GM08714 (cell line): ENCODE data around the gene LATS2.
A peak's percentile ranks its signal among the peaks of the same experiment; 100 is the strongest.
"Not testable (repeated sequence)": the region's sequence is repeated elsewhere in the genome, so short reads cannot be mapped to it uniquely, and the experiment has no call there.

Source experiments
- H3K4me3 ChIP-seq: fragments of 200-500 bp; sonication (Bioruptor generic); 2 replicates; pipeline ENCODE4 v1.5.1; 2014; ENCODE audit warnings: mild to moderate bottlenecking, low read length, inconsistent platforms
- ZNF274 ChIP-seq: IDR thresholded peaks from 2 replicates; pipeline ENCODE4 v1.6.1; 2012; ENCODE audit warnings: mild to moderate bottlenecking, low read depth, low read length

Gene LATS2

DNA sequence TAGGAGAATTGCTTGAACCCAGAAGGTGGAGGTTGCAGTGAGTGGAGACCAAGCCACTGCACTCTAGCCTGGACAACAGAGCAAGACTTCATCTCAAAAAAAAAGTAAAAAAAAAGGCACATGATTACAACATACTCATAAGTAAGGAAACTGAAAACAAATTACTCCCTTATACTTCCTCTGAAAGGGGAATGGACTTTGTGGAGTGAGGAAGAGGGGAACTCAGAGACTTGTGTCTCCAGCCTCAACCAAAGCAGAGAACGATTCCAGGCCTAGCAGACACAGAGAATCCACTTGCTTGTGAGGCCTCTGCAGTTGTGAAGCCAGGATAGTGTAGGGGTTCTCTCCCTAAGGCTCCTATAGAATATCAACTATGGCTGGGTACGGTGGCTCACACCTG lies 4.3 kb upstream of the LATS2 start:
- TF ChIP-seq ZNF274: no peak
- H3K4me3 ChIP-seq: no peak overlapping the region

DNA sequence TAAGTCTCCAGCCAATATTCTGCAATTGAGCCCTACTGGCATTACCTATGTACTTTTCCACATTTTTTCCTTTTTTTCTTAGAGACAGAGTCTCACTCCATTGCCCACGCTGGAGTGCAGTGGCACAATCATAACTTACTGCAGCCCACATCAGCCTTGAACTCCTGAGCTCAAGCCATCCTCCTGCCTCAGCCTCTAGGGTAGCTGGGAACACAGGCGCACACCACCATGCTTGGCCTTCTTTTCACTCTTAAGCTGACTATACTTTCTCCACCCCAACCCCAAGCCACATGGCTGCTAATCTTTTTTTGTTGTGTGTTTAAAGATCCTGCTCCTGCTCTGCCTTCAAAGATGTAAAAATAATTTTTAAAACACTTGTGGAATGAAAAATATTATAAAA lies 1.6 kb upstream of the LATS2 start:
- TF ChIP-seq ZNF274: no peak
- no peak overlapping the region for H3K4me3 ChIP-seq

DNA sequence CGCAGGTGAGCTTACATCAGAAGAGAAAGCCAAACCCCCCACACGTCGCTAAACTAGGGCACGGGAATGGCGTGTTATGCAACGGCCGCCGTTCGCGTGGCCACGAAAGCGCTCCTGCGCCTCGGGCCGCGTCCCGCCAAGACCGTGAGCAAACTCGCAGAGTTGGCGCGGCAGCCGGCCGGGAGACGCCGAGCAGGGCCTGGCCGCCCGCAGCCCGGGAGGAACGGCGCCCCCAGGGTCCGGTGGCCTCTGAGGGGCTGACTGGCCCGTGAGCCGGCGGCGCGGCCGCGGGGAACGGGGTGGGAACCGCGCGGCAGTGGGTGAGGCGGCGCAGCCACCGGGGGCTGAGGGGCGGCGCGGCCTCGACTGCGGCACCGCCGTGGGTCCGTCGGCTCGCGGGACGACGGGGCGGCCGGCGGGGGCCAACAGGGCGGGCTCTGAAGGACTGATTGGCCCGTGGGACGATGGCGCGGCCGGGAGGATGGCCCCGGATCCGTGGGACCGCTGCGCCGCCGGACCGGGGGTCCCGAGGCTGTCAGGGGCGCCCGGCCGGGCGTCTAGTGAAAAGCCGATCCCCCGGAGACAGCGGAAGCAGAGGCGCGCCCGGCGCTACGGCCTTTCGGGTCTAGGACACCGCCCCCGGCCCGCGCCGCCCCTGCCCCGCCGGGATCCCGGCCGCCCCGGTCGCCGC lies 903 bp downstream of the LATS2 start:
- TF ChIP-seq ZNF274: no peak
- H3K4me3 ChIP-seq: peak overlapping the region; percentile 85

DNA sequence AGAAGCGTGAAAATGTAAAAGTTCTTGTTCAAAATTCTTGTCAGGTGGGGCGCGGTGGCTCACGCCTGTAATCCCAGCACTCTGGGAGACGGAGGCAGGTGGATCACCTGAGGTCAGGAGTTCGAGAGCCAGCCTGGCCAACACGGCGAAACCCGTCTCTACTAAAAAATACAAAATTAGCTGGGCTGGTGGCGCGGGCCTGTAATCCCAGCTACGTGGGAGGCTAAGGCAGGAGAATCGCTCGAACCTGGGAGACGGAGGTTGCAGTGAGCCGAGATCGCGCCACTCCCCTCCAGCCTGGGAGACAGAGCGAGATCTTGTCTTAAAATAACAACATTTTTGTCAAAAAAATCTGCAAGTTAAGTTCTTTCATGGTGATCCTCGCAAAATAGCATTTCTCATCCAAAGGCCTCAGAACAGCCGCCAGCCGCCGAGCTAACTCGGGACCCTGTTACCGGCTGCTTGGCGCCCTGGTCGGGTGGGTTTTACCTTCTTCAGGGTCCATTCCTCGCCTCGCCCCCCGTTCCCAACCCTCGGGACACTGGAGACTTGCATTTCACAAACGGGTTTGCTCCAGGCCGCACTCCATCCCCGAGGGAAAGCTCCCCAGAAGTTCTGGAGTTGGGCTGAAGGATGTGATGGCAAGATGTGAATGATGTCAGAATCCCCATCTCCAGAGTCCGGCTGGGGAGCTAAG lies 1.6 kb downstream of the LATS2 start:
- TF ChIP-seq ZNF274: no peak
- H3K4me3 ChIP-seq: peak overlapping the region; percentile 85; the same call in 1 of the 2 replicates

DNA sequence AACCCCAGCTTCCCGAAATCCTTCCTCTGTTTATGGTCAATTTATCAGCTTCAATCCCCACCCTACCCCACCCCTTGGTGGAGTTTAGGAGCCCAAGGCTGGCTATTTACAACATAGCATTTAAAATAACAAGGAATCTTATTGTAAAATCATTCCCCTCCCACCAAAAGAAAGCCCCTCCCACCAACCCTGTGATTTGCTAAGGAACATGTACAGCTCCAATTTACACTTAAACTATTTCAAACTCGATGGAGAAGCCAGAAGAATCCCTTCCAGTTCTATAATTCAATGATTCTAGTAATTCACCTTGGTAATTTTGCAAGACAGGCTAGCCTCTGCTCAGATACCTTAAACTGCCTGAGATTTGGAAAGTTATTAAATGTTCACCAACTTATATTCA lies 3.0 kb downstream of the LATS2 start:
- no peak overlapping the region for H3K4me3 ChIP-seq
- no peak for TF ChIP-seq ZNF274

DNA sequence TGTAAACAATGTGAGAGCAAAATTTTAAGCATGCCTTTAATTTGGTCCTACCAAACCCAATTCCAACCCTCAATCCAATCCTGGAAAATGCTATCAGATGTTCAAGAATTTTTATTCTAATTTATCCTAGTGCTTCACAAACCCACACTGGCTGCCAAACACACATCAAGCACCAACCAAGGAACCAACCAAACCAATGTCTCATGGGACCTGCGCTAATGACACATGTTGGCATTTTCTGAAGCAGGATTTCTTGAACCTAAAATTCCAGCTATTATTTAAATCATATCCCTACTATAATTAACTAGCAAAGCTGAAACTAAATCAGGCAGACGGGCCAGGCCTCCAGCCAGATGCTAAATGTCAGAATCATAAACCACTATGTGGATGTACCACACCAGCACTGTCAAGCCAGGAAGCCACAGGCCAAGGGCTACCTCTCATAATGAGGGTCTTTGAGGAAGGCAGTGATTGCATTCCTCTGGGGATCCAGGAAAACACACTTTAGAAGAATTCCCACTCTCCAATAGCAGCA lies 5.8 kb downstream of the LATS2 start:
- TF ChIP-seq ZNF274: no peak
- H3K4me3 ChIP-seq: no peak overlapping the region

DNA sequence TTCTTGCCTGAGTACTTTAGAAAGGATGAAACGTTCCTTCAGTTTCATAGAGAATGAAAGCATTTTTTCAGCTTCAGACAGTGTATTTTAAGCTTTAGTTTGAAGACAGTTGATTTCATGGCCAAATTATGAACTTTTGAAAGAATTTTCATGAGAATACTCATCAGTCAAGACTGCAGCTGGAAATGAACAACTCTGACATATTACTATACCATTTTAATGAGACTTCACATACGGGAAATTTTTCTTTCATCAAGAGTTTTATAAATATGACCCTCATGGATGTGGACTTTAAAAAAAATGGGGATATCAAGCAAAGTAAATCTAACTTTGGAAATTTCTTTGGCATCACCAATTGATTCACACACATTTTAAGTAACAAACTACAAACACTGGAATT lies 6.4 kb downstream of the LATS2 start:
- no peak overlapping the region for H3K4me3 ChIP-seq
- no peak for TF ChIP-seq ZNF274

DNA sequence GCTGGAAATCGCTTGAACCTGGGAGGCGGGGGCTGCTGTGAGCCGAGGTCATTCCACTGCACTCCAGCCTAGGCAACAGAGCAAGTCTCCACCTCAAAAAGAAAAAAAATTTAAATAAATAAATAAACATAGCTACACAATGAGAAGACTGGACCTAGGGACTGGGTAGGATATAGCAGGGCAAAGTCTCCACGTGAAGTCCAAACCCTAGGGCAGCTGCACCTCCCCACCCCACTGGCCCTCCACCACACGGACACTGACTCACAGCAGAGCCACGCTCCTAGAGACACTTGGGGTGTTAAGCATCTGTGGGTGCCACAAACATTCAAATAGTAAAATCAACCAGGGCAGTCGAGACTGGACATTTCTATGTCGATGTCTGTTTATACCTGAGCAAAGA lies 7.1 kb downstream of the LATS2 start:
- TF ChIP-seq ZNF274: no peak
- H3K4me3 ChIP-seq: no peak overlapping the region

DNA sequence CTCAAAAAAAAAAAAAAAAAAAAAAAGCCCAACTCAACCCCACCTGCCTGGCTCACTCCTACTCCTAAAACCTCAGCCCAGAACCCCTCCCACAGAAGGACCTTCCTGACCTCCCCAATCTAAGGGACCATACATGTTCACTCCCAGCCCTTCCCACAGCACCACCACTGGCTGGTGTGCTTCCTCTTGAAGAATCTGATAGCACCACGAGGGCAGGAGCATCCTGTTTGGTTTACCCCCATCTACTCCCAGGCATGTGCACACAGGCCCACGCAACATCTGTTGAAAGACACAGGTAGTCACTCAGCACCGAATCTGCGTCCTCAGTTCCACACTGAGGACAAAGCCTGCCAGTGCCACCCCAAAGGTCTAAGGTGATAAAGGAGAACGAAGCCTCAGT lies 8.2 kb downstream of the LATS2 start:
- H3K4me3 ChIP-seq: no peak overlapping the region
- no peak for TF ChIP-seq ZNF274

DNA sequence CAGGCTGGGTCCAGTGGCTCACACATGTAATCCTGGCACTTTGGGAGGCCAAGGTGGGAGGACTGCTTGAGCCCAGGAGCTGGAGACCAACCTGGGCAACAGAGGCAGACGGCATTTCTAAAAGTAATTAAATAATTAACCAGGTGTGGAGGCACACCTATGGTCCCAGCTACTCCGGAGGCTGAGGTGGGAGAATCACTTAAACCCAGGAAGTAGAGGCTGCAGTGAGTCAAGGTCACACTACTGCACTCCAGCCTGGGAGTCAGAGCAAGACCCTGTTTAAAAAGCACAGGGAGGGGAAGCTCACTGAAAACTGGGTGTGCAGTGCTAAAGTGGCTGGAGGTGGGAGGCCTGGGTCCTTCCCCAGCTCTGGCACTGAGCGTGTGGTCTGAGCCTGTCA lies 9.7 kb downstream of the LATS2 start:
- H3K4me3 ChIP-seq: no peak overlapping the region
- TF ChIP-seq ZNF274: no peak

DNA sequence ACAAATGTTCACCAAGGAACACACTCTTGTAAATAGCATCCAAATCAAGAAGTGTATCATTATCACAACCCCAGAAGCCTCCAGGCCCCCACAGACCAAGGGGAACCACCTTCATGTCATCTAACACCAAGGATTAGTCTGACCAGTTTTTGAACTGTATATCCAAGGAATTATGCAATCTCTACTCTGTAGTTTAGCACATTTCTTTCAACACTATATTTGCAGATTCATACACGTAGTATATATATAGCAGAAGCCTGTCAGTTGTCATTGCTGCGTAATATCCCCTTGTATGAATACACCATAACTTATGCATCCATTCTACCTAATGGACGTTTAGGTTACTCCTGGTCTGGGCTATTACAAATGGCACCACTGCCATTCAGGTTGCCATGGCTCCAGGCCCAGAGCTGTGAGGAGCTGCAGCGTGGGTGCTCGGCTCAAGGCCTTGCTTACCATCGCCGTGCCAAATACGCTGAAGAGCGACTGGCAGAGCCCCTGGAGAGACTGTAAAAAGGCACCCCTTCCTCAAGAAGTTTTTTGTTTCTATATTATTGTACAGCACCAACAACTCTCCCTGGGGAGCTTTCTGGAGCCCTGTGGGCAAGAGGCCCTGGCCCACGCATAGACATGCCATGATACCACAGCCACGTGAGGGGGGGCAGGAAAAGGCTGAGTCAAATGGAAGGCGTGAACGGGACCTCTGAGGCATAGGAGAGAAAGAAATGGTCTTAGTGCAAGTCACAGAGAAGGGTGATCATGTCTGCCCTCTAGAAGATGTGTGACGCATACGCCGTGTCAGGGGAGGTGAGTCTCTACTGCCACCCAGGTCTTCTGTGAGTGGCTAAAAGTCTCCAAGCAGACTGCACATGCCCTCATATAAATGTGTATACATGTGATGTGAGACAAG lies 10.8 kb downstream of the LATS2 start:
- no peak for TF ChIP-seq ZNF274
- H3K4me3 ChIP-seq: no peak overlapping the region

DNA sequence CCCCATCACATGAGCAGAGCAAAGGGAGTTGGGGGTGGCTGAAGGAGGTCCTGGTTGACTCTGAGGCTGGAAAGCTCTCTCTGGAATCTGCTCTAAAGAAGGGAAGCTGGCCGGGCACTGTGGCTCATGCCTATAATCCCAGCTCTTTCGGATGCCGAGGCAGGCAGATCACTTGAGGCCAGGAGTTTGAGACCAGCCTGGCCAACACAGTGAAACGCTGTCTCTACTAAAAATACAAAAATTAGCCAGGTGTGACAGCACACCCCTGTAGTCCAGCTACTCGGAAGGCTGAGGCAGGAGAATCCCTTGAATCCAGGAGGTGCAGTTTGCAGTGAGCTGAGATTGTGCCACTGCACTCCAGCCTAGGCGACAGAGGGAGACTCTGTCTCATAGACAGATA lies 11.7 kb downstream of the LATS2 start:
- not testable (repeated sequence) for H3K4me3 ChIP-seq

DNA sequence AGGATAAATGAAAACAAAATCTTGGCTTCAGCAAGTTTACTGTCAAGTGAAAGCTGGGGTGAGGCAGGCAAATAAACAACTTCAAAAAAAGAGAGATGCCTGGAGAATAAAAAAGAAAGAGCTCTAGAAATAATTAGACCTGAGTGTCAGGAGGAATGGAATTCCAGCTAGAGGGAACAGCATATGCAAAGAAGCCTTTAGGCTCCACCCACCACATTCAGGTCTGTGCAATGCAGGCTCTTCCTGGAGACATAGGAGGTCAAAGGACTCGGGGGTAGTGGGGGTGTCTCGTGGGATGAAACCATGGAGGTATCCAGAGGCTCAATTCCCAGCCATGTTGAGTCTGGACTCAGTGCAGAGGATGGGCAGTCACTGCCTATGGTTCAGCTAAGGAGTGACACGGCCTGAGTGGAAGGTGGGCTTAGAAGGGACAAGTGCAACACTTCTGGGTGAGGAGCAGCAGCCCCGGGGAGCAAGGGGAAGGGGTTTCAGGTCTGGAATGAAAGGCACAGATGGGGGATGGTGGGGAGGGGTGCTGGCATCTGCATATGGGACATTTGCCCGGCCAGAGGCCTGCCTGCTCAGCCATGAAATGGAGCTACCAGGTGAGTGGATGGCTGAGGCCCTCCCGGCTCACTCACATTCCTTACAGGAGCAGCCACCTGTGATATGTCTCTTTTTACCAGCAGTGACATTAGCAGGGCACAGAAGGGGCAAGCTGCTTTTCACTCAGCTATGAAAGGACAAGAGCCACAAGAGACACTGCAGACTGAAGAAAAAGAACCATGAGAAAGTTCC lies 12.3 kb downstream of the LATS2 start:
- TF ChIP-seq ZNF274: no peak
- no peak overlapping the region for H3K4me3 ChIP-seq

DNA sequence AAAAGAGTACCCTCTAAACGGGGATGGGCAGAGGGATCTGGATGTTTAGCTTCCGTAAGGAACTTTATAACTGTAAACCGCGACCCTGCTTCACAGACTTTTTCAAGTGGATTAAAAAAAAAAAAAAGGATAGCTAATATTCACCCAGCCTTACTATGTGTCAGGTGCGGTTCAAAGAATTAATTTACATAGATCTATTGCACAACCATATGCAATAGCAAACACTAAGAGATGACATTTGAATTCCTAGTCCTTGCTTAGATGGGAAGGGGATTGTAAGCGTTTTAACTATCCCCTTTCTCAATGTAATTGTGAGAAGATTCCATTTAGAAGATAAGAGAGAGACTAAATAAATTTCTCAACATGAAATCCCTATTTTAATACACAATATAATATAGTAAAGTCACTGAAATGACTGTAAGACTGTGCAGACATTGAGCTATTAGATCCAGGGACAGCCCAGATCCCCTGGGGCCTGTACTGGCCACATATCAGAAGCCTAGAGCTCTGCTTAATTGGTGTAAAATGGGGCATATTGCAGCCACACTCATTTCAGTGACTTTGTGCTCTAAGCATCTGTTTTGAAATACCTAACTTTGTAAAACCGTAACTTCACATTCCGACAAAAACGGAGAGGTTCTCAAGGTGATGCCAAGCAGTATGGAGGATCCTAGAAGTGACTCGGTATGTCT lies 13.6 kb downstream of the LATS2 start:
- no peak overlapping the region for H3K4me3 ChIP-seq
- no peak for TF ChIP-seq ZNF274
